Measurements from ENCODE around the gene OR2T27.
"Not testable (repeated sequence)": the region's sequence is repeated elsewhere in the genome, so short reads cannot be mapped to it uniquely, and the experiment has no call there.

- TF ChIP-seq CTCF (IDR thresholded peaks at IDR 0.05; ENCODE audit: insufficient read depth, low read length); REST (IDR thresholded peaks at IDR 0.05; ENCODE audit: insufficient replicate concordance, low read depth): not testable (repeated sequence)
Measured at GRCh38 chr1:248663453-248664328, 8.4 kb upstream of the OR2T27 start.
